Lower leg skin (tissue), 3 donors: Measurements from ENCODE around the gene KRT6A.

ENCODE experiments used
- CTCF ChIP-seq, 3 donors: fragments of 450-650 bp; IDR thresholded peaks; one replicate each; pipeline ENCODE4 v1.5.1; 2016; ENCODE audit warnings: antibody characterized with exemption in 3 of 3, mild to moderate bottlenecking in 3 of 3, moderate library complexity in 2 of 3
- POLR2A ChIP-seq, 2 donors: fragments of 450-650 bp; IDR thresholded peaks; one replicate each; pipeline ENCODE4 v1.6.1; 2016 to 2017; ENCODE audit warnings: antibody characterized with exemption in 2 of 2, mild to moderate bottlenecking in 1 of 2, moderate library complexity in 1 of 2

- TF ChIP-seq CTCF (IDR thresholded peaks at IDR 0.05) = no peak
- no peak for TF ChIP-seq POLR2A (IDR thresholded peaks at IDR 0.05)
These were observed 32.0 kb upstream of the KRT6A start for GRCh38 chr12:52524898-52525591.
